ENCODE data around the gene GINS2. TPM values are rescaled to one million over a fixed set of nuclear protein-coding genes. Genes with fewer than 3 reads are reported as not detected.
A peak's percentile ranks its signal among the peaks of the same experiment; 100 is the strongest.

The GINS2 gene
- total RNA-seq, 1 experiment from 2014 or later, result 48.9 TPM

- in situ Hi-C loops (cut with HindIII; ENCODE audit: low sequenced_read_pairs), result no loop called here
- DNase-seq (ENCODE audit: low spot score), result no peak
Measured at GRCh38 chr16:85658504-85659326, 30.0 kb downstream of the GINS2 start.

DNA sequence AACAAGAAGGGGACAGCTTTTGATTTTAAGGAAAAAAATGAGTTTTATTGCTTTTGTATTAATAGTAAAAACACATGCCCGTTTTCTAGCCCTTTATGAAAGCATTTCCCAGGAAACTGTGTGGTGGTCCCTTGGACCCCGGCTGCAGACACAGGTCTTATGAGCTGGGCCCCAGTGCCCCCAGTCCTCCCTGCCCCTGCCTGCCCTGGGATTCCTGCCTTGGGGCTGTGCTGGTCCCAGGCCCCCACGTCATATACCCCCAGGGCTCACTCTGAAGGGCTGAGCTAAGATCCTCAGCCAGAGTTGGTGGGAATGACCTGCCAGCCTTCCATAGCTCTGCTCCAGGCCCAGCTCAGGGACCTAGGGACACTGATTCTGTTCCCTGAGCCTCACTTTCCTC, 30.8 kb downstream of the GINS2 start:
- in situ Hi-C loops (cut with HindIII; ENCODE audit: low sequenced_read_pairs), result no loop called here
- DNase-seq (ENCODE audit: low spot score), result no peak

DNA sequence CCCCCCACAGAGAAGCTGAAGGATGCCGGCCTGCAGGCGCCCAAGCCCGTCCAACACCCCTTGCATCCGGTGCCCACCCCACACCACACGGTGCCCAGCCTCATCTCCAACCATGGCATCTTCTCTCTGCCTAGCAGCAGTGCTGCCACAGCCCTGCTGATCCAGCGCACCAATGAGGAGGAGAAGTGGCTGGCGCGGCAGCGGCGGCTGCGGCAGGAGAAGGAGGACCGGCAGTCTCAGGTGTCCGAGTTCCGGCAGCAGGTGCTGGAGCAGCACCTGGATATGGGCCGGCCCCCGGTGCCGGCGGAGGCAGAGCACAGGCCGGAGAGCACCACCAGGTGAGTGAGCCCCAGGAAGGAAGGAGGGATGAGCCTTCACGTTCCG, 31.5 kb downstream of the GINS2 start:
- in situ Hi-C loops (cut with HindIII; ENCODE audit: low sequenced_read_pairs), result no loop called here
- DNase-seq (ENCODE audit: low spot score), result no peak

DNA sequence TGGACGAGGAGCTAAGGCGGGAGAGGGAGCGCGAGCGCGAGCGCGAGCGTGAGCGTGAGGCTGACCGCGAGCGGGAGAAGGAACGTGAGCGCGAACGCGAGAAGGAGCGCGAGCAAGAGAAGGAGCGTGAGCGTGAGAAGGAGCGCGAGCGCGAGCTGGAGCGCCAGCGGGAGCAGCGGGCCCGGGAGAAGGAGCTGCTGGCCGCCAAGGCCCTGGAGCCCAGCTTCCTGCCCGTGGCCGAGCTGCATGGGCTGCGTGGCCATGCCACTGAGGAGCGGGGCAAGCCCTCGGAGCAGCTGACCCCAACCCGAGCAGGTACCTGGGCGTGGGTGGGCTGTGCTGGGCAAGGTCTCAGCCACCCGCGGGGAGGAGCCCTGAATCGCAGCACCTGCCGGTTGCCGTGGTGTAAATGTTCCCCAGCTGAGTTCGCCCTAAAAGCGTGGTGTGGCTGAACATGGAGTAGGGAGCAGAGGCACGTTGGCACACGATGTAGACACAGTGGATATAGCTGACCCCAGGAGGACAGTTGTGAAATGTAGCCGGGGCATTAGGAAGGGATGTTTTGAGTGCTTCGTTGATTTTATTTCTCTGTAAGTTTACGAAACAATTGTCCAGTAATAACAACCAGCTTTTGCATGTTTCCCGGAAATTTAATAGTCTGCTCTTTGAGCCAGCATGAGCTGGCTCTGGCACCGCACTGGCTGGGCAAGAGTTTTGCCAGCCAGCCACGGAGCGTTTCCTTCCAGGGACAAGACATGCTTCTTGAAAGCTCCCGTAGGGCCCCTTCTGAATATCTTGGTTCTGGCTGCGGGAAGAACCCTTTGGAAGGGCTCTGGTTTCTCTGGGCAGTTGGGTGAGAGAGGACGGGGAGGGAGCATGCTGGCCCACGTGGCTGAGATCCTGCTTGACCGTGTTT, 32.1 kb downstream of the GINS2 start:
- in situ Hi-C loops (cut with HindIII; ENCODE audit: low sequenced_read_pairs), result no loop called here
- peak; percentile 59 for DNase-seq (ENCODE audit: low spot score)

- no peak for DNase-seq (ENCODE audit: low spot score)
- in situ Hi-C loops (cut with HindIII; ENCODE audit: low sequenced_read_pairs), result no loop called here
Measured at GRCh38 chr16:85655216-85656129, 33.3 kb downstream of the GINS2 start.

GRCh38 chr16:85654251-85655095, 34.3 kb downstream of the GINS2 start:
- no peak for DNase-seq (ENCODE audit: low spot score)
- in situ Hi-C loops (cut with HindIII; ENCODE audit: low sequenced_read_pairs), result no loop called here

- in situ Hi-C loops (cut with HindIII; ENCODE audit: low sequenced_read_pairs), result no loop called here
- DNase-seq (ENCODE audit: low spot score), result no peak
Measured at GRCh38 chr16:85653290-85653891, 35.4 kb downstream of the GINS2 start.

DNA sequence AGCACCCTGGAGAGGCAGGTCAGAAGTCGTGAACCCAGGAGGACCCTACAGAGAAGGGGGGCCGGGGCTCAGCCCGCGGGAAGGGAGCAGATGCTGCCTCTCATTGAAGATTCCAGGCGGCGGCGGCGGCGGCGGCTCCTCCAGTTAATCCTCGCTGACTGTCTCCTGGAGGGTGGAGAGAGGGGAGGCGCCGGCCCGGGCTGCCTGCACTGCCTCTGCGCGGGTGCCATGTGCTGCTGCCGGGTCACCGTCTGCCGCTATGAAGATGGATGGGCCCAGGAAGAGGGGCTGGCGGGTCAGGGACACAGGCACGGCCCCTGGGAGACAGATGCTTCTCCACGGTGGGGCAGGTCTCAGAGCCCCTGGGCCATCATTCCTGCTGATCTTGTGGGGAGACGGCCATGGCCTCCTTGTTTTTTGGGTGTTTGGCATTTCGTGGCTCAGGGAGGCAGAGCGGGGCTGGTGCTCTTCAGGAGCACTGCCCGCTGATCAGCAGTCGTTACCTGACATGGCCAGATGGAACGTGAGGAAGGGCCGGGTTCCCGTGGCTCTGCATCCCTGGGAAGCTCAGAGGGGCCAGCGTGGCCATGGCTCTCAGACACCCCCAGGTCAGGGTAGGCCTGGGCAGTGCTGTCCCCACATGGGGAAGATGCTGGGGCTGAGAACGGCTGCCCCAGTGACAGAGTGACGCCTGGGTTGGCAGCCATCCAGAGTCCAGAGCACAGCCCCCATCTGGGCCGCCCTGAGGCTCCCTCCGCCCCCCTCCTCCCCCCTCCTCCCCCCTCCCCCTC, 36.1 kb downstream of the GINS2 start:
- DNase-seq (ENCODE audit: low spot score), result peak; percentile 65
- in situ Hi-C loops (cut with HindIII; ENCODE audit: low sequenced_read_pairs), result no loop called here

- DNase-seq (ENCODE audit: low spot score), result no peak
- in situ Hi-C loops (cut with HindIII; ENCODE audit: low sequenced_read_pairs), result no loop called here
Measured at GRCh38 chr16:85651629-85652430, 36.9 kb downstream of the GINS2 start.

DNA sequence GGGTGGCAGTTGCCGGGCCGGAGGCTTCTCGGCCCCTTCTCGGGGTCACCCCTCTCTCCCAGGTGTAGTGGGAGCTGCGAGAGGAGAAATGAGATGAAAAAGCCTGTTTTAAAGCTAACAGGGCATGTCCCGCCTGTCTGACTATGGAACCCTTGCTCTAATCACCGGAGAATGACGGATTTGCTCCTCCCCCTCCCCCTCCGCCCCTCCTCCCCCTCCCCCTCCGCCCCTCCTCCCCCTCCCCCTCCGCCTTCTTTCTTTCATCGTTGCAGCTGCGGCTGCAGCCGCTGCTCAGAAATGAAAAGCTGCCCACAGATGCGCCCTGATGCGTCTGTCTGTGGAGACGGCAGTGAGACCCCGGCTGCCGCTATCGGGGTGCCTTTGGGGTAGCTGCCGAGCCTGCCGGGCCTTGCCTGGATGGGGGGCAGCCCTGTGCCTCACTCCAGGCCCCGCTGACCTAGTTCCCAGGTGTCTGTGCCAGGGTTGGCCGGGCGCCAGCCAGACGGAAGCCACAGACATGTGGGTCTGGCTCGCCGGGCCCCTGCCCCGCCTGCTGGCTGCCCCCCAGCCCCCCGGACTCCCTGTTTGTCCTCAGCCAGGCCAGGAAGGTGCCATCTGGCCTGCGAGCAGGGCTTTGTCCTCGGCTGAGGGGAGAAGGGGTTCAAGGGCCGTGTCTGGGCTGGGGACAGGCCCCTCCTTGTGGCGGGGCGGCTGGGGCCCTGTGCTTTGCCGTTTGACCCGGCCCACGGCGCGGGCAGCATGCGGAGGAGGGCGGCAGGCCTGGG, 37.7 kb downstream of the GINS2 start:
- DNase-seq (ENCODE audit: low spot score), result peak; percentile 36
- in situ Hi-C loops (cut with HindIII; ENCODE audit: low sequenced_read_pairs), result no loop called here

DNA sequence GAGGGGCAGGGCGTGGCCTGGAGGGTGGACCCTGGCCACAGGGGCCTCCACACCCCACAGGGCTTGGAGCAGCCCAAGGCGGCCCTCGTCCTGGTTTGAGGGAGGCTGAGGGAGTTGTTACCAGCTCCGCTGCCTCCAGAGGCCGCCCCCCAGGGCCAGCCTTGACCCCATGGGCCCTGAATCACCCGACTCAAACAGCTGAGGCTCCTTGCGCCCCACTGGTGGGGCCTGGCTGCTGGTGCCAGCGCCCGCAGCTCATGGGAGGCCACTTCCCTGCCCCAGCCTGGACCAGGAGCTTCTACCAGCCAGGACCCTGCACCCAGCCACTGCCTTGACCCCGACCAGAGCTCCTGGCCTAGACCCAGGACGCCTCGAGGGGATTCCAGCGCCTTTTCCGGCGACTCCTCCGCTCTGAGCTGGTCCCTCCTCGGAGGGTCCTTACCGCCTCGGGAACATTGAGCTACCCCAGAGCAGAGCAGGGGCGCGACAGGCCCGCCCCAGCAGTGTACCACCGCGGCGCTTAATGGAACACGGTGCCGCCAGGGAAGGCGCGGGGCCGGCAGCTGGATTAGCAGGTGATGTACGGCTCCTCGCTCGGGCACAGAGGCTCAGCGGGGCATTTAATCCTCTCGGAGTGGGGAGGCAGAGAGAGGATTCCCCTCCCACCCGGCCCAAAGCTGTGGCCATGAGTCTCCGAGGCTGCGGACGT, 38.5 kb downstream of the GINS2 start:
- in situ Hi-C loops (cut with HindIII; ENCODE audit: low sequenced_read_pairs), result no loop called here
- no peak for DNase-seq (ENCODE audit: low spot score)

DNA sequence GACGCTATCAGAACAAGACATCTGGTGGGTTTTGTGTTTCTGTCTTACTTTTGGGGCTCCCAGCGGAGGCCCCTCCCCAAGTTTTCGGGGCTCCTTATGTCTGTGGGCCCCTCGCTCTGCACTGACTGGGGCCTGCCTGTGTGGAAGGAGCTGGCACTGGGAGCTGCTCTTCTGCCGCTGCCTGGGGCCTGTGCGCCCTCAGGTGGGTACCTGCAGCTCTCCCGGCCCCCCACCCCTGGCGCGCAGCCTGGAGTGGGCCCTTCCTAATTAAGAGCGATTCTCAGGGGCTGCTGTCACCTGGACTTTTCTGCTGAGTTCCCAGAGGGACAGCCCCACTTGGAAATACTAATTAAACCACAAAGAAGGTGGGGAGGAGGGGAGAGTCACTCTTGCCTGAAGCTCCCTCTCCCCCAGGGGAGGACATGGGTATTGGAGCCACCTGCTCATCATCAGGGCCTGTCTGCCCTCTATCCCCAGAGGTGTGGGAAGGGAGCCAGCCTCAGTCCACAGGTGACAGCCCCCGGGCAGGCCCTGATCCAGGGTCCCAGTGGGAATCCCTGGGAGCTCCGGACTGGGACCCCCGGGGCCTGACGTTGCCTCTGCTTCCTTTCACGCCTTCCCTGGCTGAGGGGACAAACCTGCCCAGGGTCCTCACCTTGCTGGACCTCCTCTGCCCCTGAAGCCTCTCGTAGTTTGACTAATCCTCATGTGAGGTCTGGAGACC, 39.2 kb downstream of the GINS2 start:
- in situ Hi-C loops (cut with HindIII; ENCODE audit: low sequenced_read_pairs), result no loop called here
- no peak for DNase-seq (ENCODE audit: low spot score)

GRCh38 chr16:85648805-85649204, 39.9 kb downstream of the GINS2 start:
- DNase-seq (ENCODE audit: low spot score), result no peak
- in situ Hi-C loops (cut with HindIII; ENCODE audit: low sequenced_read_pairs), result no loop called here

DNA sequence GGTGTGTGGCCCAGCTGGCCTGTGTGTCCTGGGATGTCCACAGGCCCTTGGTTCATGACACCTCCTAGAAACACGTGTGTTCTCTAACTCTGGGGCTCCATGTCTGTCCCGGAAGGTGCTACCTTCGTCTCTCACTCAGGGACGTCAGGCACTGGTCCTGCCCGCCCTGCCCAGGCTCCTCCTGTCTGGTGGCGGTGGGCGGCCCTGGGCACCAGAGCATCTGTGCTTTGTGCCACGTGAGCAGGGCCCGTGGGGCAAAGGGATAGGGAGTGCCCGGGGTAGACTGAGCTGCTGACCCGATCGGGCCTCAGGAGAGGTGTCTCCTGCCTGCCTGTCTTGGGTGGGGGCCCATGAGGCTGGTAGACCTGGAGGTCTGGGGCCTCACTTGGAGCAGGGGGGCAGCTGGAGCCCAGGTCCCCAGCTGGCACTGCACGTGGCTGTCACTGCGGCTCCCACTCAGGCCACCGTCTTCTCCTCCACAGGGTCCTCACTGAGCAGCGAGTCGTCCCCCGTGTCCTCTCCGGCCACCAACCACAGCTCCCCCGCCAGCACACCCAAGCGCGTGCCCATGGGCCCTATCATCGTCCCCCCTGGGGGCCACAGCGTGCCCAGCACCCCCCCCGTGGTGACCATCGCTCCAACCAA, 40.6 kb downstream of the GINS2 start:
- DNase-seq (ENCODE audit: low spot score), result no peak
- in situ Hi-C loops (cut with HindIII; ENCODE audit: low sequenced_read_pairs), result no loop called here
